SH-SY5Y (cell line): ENCODE results near the gene DHRS3.

Source experiments
- GATA2 ChIP-seq: IDR thresholded peaks from 2 replicates; pipeline ENCODE4 v1.6.1; 2011; ENCODE audit warnings: mild to moderate bottlenecking, low read depth, low read length
- GATA3 ChIP-seq: IDR thresholded peaks from 2 replicates; pipeline ENCODE4 v1.6.1; 2011; ENCODE audit warnings: low read depth, mild to moderate bottlenecking, low read length, moderate library complexity

DNA sequence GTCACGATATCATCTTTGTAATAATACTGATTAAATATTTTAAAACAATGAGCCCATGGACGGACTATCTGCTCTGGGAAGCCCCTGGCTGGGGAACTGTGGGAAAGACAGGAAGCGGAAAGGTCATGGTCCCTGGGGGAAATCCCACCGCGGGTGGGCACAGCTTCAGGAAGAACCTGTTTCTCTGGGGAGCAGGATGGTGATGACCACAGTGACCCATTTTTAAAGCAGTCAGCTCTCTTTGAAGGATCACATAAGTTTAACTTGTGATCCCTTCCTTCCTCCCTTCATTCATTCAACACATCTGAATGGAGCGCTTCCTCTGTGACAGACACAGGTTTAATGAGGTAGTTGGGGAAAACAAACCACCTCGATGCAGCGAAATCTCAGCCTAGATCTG lies 73.0 kb downstream of the DHRS3 start:
- TF ChIP-seq GATA2 = no peak
- no peak for TF ChIP-seq GATA3
